GM19395 (cell line): ENCODE measurements around the gene GADD45G.

Experiments
- ATAC-seq: cut with Tn5 transposase; IDR thresholded peaks from one replicate; pipeline ENCODE4 v1.9.1; 2021; ENCODE audit warnings: mild to moderate bottlenecking, moderate library complexity; ENCODE audit not compliant: unreplicated experiment

Gene GADD45G

GRCh38 chr9:89629081-89629976 lies 24.5 kb downstream of the GADD45G start:
- ATAC-seq, result no peak

- ATAC-seq, result no peak
These were observed 25.7 kb downstream of the GADD45G start for GRCh38 chr9:89630508-89630907.

GRCh38 chr9:89631384-89631783 lies 26.6 kb downstream of the GADD45G start:
- ATAC-seq, result no peak

GRCh38 chr9:89632192-89632733 lies 27.5 kb downstream of the GADD45G start:
- ATAC-seq, result no peak

GRCh38 chr9:89632736-89633135 lies 27.9 kb downstream of the GADD45G start:
- no peak for ATAC-seq

GRCh38 chr9:89633404-89633803 lies 28.6 kb downstream of the GADD45G start:
- ATAC-seq, result no peak

- no peak for ATAC-seq
These were observed 29.1 kb downstream of the GADD45G start for GRCh38 chr9:89633920-89634319.

- no peak for ATAC-seq
These were observed 30.4 kb downstream of the GADD45G start for GRCh38 chr9:89634995-89635742.

GRCh38 chr9:89635816-89636215 lies 31.0 kb downstream of the GADD45G start:
- ATAC-seq, result no peak

- no peak for ATAC-seq
These were observed 33.0 kb downstream of the GADD45G start for GRCh38 chr9:89637787-89638186.

- no peak for ATAC-seq
These were observed 33.5 kb downstream of the GADD45G start for GRCh38 chr9:89638359-89638758.

GRCh38 chr9:89638893-89639292 lies 34.1 kb downstream of the GADD45G start:
- ATAC-seq, result no peak

- ATAC-seq, result no peak
These were observed 34.6 kb downstream of the GADD45G start for GRCh38 chr9:89639367-89639795.

GRCh38 chr9:89639961-89640360 lies 35.1 kb downstream of the GADD45G start:
- ATAC-seq, result no peak

GRCh38 chr9:89640361-89640760 lies 35.5 kb downstream of the GADD45G start:
- no peak for ATAC-seq

- no peak for ATAC-seq
These were observed 36.0 kb downstream of the GADD45G start for GRCh38 chr9:89640801-89641200.

- no peak for ATAC-seq
These were observed 37.2 kb downstream of the GADD45G start for GRCh38 chr9:89641980-89642379.

- ATAC-seq, result no peak
These were observed 38.0 kb downstream of the GADD45G start for GRCh38 chr9:89642789-89643188.

GRCh38 chr9:89646189-89646939 lies 41.6 kb downstream of the GADD45G start:
- no peak for ATAC-seq

GRCh38 chr9:89647366-89648128 lies 42.7 kb downstream of the GADD45G start:
- ATAC-seq, result no peak
